Neural cell (in vitro differentiated cells): ENCODE measurements around the gene SIK3. TPM values are rescaled to one million over a fixed set of nuclear protein-coding genes. Genes with fewer than 3 reads are reported as not detected.

Experiments
- H2AFZ ChIP-seq: fragments of 200-600, 300-800 bp; sonication (generic), shearing (Covaris generic); 2 replicates; pipeline ENCODE4 v1.6.0; 2014; ENCODE audit warnings: low read depth, mild to moderate bottlenecking, antibody characterized with exemption, low read length, moderate library complexity
- H3F3A ChIP-seq: fragments of 200-600 bp; shearing (Covaris generic); 2 replicates; pipeline ENCODE4 v1.6.1; 2016; ENCODE audit warnings: mild to moderate bottlenecking, moderate library complexity, mixed read lengths, antibody characterized with exemption, low read length; ENCODE audit not compliant: insufficient read depth, poor library complexity, severe bottlenecking
- H3K27ac ChIP-seq: fragments of 200-600, 300-800 bp; sonication (generic), shearing (Covaris generic); 2 replicates; pipeline ENCODE4 v1.5.1; 2014; ENCODE audit warnings: mild to moderate bottlenecking, low read length, moderate library complexity
- H3K27me3 ChIP-seq: fragments of 300-800, 200-600 bp; sonication (generic), shearing (Covaris generic); 2 replicates; pipeline ENCODE4 v1.6.0; 2014; ENCODE audit warnings: mild to moderate bottlenecking, low read depth, low read length, moderate library complexity; ENCODE audit not compliant: insufficient read depth
- H3K36me3 ChIP-seq: fragments of 300-800, 200-600 bp; sonication (generic), shearing (Covaris generic); 2 replicates; pipeline ENCODE4 v1.5.1; 2014; ENCODE audit warnings: mild to moderate bottlenecking, antibody characterized with exemption, low read length, moderate library complexity; ENCODE audit not compliant: insufficient read depth
- H3K4me2 ChIP-seq: fragments of 300-800, 200-600 bp; sonication (generic), shearing (Covaris generic); 2 replicates; pipeline ENCODE4 v1.6.0; 2014; ENCODE audit warnings: mild to moderate bottlenecking, low read length
- H3K4me3 ChIP-seq: fragments of 300-800, 200-600 bp; sonication (generic), shearing (Covaris generic); 2 replicates; pipeline ENCODE4 v1.5.1; 2014; ENCODE audit warnings: mild to moderate bottlenecking, low read length, moderate library complexity
- H3K79me2 ChIP-seq: fragments of 200-600 bp; shearing (Covaris generic); replicated peaks from 2 replicates; pipeline ENCODE4 v1.6.0; 2014; ENCODE audit warnings: mild to moderate bottlenecking, low read length, moderate library complexity; ENCODE audit not compliant: insufficient read depth
- H3K9ac ChIP-seq: fragments of 300-800, 200-600 bp; sonication (generic), shearing (Covaris generic); 2 replicates; pipeline ENCODE4 v1.6.1; 2016; ENCODE audit warnings: mild to moderate bottlenecking, low read length, mixed read lengths
- H3K9me2 ChIP-seq: fragments of 200-600 bp; shearing (Covaris generic); 2 replicates; pipeline ENCODE4 v1.6.1; 2016; ENCODE audit warnings: mild to moderate bottlenecking, low read length, mixed read lengths; ENCODE audit not compliant: insufficient read depth
- H3K9me3 ChIP-seq: fragments of 200-600, 300-800 bp; sonication (generic), shearing (Covaris generic); 2 replicates; pipeline ENCODE4 v1.6.1; 2016; ENCODE audit warnings: mild to moderate bottlenecking, mixed run types, low read length, moderate library complexity, mixed read lengths
- H4K20me1 ChIP-seq: fragments of 200-600 bp; shearing (Covaris generic); 2 replicates; pipeline ENCODE4 v1.6.1; 2016; ENCODE audit warnings: mild to moderate bottlenecking, mixed run types; ENCODE audit not compliant: insufficient read depth
- EP300 ChIP-seq: fragments of 450-650 bp; conservative IDR thresholded peaks from 2 replicates; pipeline ENCODE4 v1.6.1; 2014; ENCODE audit warnings: antibody characterized with exemption, mild to moderate bottlenecking, moderate library complexity; ENCODE audit not compliant: poor library complexity, severe bottlenecking
- EZH2 ChIP-seq: fragments of 200-600, 300-800 bp; shearing (Covaris generic), sonication (generic); IDR thresholded peaks from 2 replicates; pipeline ENCODE4 v1.6.1; 2014; ENCODE audit warnings: antibody characterized with exemption, low read length, borderline replicate concordance, mild to moderate bottlenecking; ENCODE audit not compliant: insufficient read depth, poor library complexity, severe bottlenecking
- MXI1 ChIP-seq: fragments of 450-650 bp; conservative IDR thresholded peaks from 2 replicates; pipeline ENCODE4 v1.6.1; 2014; ENCODE audit warnings: antibody characterized with exemption, mild to moderate bottlenecking; ENCODE audit not compliant: poor library complexity, severe bottlenecking
- POLR2AphosphoS5 ChIP-seq: IDR thresholded peaks from 2 replicates; pipeline ENCODE4 v1.6.1; 2012
- RAD21 ChIP-seq: fragments of 450-650 bp; conservative IDR thresholded peaks from 2 replicates; pipeline ENCODE4 v1.6.1; 2014; ENCODE audit warnings: antibody characterized with exemption, mild to moderate bottlenecking, moderate library complexity
- SMC3 ChIP-seq: fragments of 450-650 bp; conservative IDR thresholded peaks from 2 replicates; pipeline ENCODE4 v1.6.1; 2014; ENCODE audit warnings: antibody characterized with exemption, mild to moderate bottlenecking, moderate library complexity; ENCODE audit not compliant: poor library complexity
- TAF1 ChIP-seq: IDR thresholded peaks from 2 replicates; pipeline ENCODE4 v1.6.1; 2012; ENCODE audit warnings: low read depth
- polyA plus RNA-seq: library from polyadenylated mRNA; depleted of rRNA; stranded (reverse); fragments of >200 nt; gene quantifications from 2 replicates; pipeline ENCODE4 v1.2.3, GENCODE V29; 2014
- TF ChIP-seq, protein P1 (sequence below): fragments of 450-650 bp; IDR thresholded peaks from 2 replicates; pipeline ENCODE4 v1.5.1; 2014; ENCODE audit warnings: antibody characterized with exemption, mild to moderate bottlenecking, moderate library complexity; ENCODE audit not compliant: poor library complexity, severe bottlenecking
- TF ChIP-seq, protein P2 (sequence below): IDR thresholded peaks from 2 replicates; pipeline ENCODE4 v1.6.1; 2012; ENCODE audit warnings: borderline replicate concordance

The SIK3 gene
- polyA plus RNA-seq, 1 donor from 2014 or later = 11.2 TPM

DNA sequence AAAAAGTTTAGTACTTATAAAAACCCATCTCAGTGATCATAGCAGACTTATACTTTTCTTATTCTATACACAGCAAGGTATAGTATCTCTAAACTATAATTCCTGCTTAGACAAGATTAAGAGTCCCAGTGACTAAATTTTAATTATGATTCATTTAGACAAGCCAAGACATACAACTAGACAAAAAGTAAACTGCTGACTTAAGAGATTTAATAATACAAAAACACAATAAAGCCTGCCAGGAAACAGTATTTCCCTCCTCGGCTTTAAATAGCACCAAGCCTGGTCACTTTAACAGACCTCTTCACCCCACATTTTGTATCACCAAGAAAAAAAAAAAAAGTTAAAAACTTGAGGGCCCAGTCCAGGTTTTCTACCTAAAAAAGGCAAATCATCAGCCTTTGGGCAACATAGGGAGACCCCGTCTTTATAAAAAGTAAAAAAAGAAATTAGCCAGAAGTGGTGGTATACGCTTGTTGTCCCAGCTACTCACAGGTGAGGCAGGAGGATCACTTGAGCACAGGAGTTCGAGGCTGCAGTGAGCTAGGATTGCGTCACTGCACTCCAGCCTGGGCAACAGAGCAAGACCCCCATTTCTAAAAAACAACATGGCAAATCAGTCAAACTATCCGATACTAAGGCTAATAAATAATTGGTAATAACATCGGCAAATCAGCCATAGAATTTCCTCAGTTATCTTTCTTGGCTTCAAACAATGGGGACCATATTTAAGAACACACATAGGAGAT, 53.8 kb downstream of the SIK3 start:
- Histone ChIP-seq H3K4me3 (no peak overlapping the region), H2AFZ (no peak overlapping the region), H3K9ac (no peak overlapping the region), H3K79me2 (peaks cover 9% of the 10 kb centered on the region), H3K9me2 (no peaks in the 10 kb centered on the region), H3F3A (no peaks in the 10 kb centered on the region), H3K36me3 (no peaks in the 10 kb centered on the region), H3K9me3 (no peaks in the 10 kb centered on the region), H3K27me3 (no peaks in the 10 kb centered on the region), H3K27ac (no peak overlapping the region), H4K20me1 (no peaks in the 10 kb centered on the region), H3K4me2 (no peak overlapping the region)
- TF ChIP-seq, protein P1, sequence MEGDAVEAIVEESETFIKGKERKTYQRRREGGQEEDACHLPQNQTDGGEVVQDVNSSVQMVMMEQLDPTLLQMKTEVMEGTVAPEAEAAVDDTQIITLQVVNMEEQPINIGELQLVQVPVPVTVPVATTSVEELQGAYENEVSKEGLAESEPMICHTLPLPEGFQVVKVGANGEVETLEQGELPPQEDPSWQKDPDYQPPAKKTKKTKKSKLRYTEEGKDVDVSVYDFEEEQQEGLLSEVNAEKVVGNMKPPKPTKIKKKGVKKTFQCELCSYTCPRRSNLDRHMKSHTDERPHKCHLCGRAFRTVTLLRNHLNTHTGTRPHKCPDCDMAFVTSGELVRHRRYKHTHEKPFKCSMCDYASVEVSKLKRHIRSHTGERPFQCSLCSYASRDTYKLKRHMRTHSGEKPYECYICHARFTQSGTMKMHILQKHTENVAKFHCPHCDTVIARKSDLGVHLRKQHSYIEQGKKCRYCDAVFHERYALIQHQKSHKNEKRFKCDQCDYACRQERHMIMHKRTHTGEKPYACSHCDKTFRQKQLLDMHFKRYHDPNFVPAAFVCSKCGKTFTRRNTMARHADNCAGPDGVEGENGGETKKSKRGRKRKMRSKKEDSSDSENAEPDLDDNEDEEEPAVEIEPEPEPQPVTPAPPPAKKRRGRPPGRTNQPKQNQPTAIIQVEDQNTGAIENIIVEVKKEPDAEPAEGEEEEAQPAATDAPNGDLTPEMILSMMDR = no peak
- no peak for TF ChIP-seq RAD21

DNA sequence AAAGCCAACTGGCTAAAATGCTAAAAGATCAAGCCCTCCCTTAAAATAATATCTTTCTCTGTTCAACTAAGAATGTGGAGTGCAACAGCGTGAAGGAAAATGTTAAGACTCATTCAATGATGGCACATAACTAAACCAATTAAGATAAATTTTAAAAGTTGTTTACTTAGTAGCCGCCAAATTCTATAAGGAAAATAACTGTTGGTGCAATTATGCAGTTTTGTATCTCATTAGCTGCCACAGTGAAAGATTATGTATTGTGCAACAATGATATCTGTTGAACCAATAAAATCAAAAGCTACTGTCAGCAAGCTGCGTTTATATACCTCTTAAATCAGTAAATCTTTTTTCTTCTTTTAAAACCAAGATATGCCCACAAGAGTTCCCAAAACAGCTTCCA, 55.5 kb downstream of the SIK3 start:
- H3F3A ChIP-seq = no peaks in the 10 kb centered on the region
- H3K27me3 ChIP-seq = no peaks in the 10 kb centered on the region
- H3K9ac ChIP-seq = no peak overlapping the region
- H2AFZ ChIP-seq = no peak overlapping the region
- no peak overlapping the region for H3K4me2 ChIP-seq
- no peaks in the 10 kb centered on the region for H3K9me3 ChIP-seq
- H4K20me1 ChIP-seq = no peaks in the 10 kb centered on the region
- H3K4me3 ChIP-seq = no peak overlapping the region
- no peaks in the 10 kb centered on the region for H3K36me3 ChIP-seq
- H3K9me2 ChIP-seq = no peaks in the 10 kb centered on the region
- TF ChIP-seq EP300 (no peak), RAD21 (no peak), EZH2 (no peak), SMC3 (no peak), TAF1 (no peak), MXI1 (no peak), POLR2AphosphoS5 (no peak)
- TF ChIP-seq, protein P2, sequence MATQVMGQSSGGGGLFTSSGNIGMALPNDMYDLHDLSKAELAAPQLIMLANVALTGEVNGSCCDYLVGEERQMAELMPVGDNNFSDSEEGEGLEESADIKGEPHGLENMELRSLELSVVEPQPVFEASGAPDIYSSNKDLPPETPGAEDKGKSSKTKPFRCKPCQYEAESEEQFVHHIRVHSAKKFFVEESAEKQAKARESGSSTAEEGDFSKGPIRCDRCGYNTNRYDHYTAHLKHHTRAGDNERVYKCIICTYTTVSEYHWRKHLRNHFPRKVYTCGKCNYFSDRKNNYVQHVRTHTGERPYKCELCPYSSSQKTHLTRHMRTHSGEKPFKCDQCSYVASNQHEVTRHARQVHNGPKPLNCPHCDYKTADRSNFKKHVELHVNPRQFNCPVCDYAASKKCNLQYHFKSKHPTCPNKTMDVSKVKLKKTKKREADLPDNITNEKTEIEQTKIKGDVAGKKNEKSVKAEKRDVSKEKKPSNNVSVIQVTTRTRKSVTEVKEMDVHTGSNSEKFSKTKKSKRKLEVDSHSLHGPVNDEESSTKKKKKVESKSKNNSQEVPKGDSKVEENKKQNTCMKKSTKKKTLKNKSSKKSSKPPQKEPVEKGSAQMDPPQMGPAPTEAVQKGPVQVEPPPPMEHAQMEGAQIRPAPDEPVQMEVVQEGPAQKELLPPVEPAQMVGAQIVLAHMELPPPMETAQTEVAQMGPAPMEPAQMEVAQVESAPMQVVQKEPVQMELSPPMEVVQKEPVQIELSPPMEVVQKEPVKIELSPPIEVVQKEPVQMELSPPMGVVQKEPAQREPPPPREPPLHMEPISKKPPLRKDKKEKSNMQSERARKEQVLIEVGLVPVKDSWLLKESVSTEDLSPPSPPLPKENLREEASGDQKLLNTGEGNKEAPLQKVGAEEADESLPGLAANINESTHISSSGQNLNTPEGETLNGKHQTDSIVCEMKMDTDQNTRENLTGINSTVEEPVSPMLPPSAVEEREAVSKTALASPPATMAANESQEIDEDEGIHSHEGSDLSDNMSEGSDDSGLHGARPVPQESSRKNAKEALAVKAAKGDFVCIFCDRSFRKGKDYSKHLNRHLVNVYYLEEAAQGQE = no peak
- TF ChIP-seq, protein P1 = no peak
- no peak overlapping the region for H3K27ac ChIP-seq
- H3K79me2 ChIP-seq = peaks cover 9% of the 10 kb centered on the region
